HUDEP-2 (cell line): ENCODE results near the gene GNB1L.

Experiments used
- DNase-seq, 76 experiments: peaks; one replicate each; lab custom pipeline; 2025; ENCODE audit not compliant: unreplicated experiment in 76 of 76; lab: John Stamatoyannopoulos, UW

Gene GNB1L

GRCh38 chr22:19877626-19878339 is 23.1 kb upstream of the GNB1L start:
- no peak for DNase-seq

GRCh38 chr22:19876941-19877625 is 22.4 kb upstream of the GNB1L start:
- no peak for DNase-seq

GRCh38 chr22:19876314-19876940 is 21.8 kb upstream of the GNB1L start:
- DNase-seq = no peak

GRCh38 chr22:19875531-19876313 is 21.0 kb upstream of the GNB1L start:
- DNase-seq = peak in 1 of 76 experiments; percentile 3

GRCh38 chr22:19875061-19875530 is 20.4 kb upstream of the GNB1L start:
- DNase-seq = no peak

GRCh38 chr22:19874307-19875060 is 19.8 kb upstream of the GNB1L start:
- DNase-seq = no peak

GRCh38 chr22:19873960-19874306 is 19.3 kb upstream of the GNB1L start:
- DNase-seq = no peak

GRCh38 chr22:19873138-19873959 is 18.7 kb upstream of the GNB1L start:
- DNase-seq = no peak

- DNase-seq = no peak
Measured at GRCh38 chr22:19872779-19873137, 18.1 kb upstream of the GNB1L start.

GRCh38 chr22:19871845-19872778 is 17.4 kb upstream of the GNB1L start:
- DNase-seq = no peak

GRCh38 chr22:19871023-19871844 is 16.6 kb upstream of the GNB1L start:
- no peak for DNase-seq

- no peak for DNase-seq
Measured at GRCh38 chr22:19870153-19871022, 15.7 kb upstream of the GNB1L start.

GRCh38 chr22:19869497-19870152 is 15.0 kb upstream of the GNB1L start:
- DNase-seq = no peak

GRCh38 chr22:19868773-19869471 is 14.2 kb upstream of the GNB1L start:
- no peak for DNase-seq

- no peak for DNase-seq
Measured at GRCh38 chr22:19868333-19868732, 13.7 kb upstream of the GNB1L start.

- no peak for DNase-seq
Measured at GRCh38 chr22:19867617-19868016, 12.9 kb upstream of the GNB1L start.
